ENCODE measurements around the gene CDT1. TPM values are rescaled to one million over a fixed set of nuclear protein-coding genes. Genes with fewer than 3 reads are reported as not detected.
"Not testable (repeated sequence)": the region's sequence is repeated elsewhere in the genome, so short reads cannot be mapped to it uniquely, and the experiment has no call there.

CDT1 gene
- total RNA-seq, 1 donor from 2014 or later: 0.26 TPM

GRCh38 chr16:88821168-88821850, 17.7 kb downstream of the CDT1 start:
- H3K36me3 ChIP-seq (ENCODE audit: control insufficient read depth, insufficient read depth, low read length): peaks cover 12% of the 10 kb centered on the region
- H3K4me3 ChIP-seq (ENCODE audit: low read depth, low read length): no peak overlapping the region
- TF ChIP-seq, protein P1, sequence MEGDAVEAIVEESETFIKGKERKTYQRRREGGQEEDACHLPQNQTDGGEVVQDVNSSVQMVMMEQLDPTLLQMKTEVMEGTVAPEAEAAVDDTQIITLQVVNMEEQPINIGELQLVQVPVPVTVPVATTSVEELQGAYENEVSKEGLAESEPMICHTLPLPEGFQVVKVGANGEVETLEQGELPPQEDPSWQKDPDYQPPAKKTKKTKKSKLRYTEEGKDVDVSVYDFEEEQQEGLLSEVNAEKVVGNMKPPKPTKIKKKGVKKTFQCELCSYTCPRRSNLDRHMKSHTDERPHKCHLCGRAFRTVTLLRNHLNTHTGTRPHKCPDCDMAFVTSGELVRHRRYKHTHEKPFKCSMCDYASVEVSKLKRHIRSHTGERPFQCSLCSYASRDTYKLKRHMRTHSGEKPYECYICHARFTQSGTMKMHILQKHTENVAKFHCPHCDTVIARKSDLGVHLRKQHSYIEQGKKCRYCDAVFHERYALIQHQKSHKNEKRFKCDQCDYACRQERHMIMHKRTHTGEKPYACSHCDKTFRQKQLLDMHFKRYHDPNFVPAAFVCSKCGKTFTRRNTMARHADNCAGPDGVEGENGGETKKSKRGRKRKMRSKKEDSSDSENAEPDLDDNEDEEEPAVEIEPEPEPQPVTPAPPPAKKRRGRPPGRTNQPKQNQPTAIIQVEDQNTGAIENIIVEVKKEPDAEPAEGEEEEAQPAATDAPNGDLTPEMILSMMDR (IDR thresholded peaks at IDR 0.05; ENCODE audit: insufficient read depth, low read length, severe bottlenecking): no peak
- DNase-seq (ENCODE audit: low read depth) (no peak), FAIRE-seq (no peak)
- H3K27me3 ChIP-seq (ENCODE audit: control insufficient read depth, insufficient read depth, low read length): no peaks in the 10 kb centered on the region

- peaks cover 10% of the 10 kb centered on the region for H3K36me3 ChIP-seq (ENCODE audit: control insufficient read depth, insufficient read depth, low read length)
- FAIRE-seq: no peak
- TF ChIP-seq, protein P1 (IDR thresholded peaks at IDR 0.05; ENCODE audit: insufficient read depth, low read length, severe bottlenecking): no peak
Observed at GRCh38 chr16:88822281-88823040, 18.9 kb downstream of the CDT1 start.

GRCh38 chr16:88823646-88824045, 20.1 kb downstream of the CDT1 start:
- H3K27me3 ChIP-seq (ENCODE audit: control insufficient read depth, insufficient read depth, low read length); DNase-seq (ENCODE audit: low read depth); H3K4me3 ChIP-seq (ENCODE audit: low read depth, low read length); FAIRE-seq: not testable (repeated sequence)
- peaks cover 10% of the 10 kb centered on the region for H3K36me3 ChIP-seq (ENCODE audit: control insufficient read depth, insufficient read depth, low read length)

More at GRCh38 chr16:88822281-88823040, 18.9 kb downstream of the CDT1 start:
- H3K4me3 ChIP-seq (ENCODE audit: low read depth, low read length): no peak overlapping the region
- DNase-seq (ENCODE audit: low read depth): no peak
- H3K27me3 ChIP-seq (ENCODE audit: control insufficient read depth, insufficient read depth, low read length): no peaks in the 10 kb centered on the region

DNA sequence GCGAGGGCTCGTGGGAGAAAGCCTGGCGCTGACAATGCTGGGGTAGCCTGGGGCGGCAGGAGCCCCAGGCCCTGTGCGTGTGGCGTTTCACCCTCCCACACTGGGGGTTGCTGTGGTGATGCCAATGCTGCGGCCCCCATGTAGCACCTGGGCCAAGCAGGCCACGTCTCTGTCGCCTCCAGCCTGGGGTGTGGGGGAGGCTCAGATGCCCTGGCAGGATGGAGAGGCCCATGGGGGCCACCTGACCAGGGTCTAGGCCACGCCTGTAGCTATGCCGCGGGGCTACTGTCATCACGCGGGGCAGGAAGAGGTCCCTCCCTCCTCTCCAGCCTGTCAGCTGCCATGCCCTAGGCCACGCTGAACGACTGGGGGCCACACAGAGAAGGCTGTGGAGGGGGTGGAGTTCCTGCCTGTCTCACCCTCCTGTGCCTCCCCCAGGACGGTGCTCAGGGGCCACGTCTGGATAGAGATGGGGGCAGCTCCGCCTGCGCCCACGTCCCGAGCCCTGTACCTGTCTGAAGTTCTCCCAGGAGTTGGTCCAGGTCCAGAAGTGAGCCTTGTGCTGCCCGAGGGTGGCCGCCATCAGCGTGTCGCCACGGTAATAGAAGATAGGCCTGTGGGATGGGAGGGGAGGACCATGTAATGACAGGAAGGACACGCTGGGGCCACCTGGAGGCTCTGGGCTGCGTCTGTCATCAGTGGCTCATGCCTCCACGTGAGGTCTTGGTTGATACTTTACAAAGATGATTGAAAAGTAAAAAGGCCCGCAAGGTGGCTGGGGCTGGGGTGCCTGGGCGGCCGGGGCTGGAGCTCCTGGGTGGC, 20.9 kb downstream of the CDT1 start:
- FAIRE-seq (no peak), DNase-seq (ENCODE audit: low read depth) (no peak)
- TF ChIP-seq, protein P1 (IDR thresholded peaks at IDR 0.05; ENCODE audit: insufficient read depth, low read length, severe bottlenecking): no peak
- H3K4me3 ChIP-seq (ENCODE audit: low read depth, low read length): no peak overlapping the region
- no peaks in the 10 kb centered on the region for H3K27me3 ChIP-seq (ENCODE audit: control insufficient read depth, insufficient read depth, low read length)
- peaks cover 11% of the 10 kb centered on the region for H3K36me3 ChIP-seq (ENCODE audit: control insufficient read depth, insufficient read depth, low read length)

GRCh38 chr16:88825146-88825545, 21.6 kb downstream of the CDT1 start:
- TF ChIP-seq, protein P1 (IDR thresholded peaks at IDR 0.05; ENCODE audit: insufficient read depth, low read length, severe bottlenecking): no peak
- Histone ChIP-seq H3K36me3 (ENCODE audit: control insufficient read depth, insufficient read depth, low read length) (peaks cover 11% of the 10 kb centered on the region), H3K4me3 (ENCODE audit: low read depth, low read length) (no peak overlapping the region), H3K27me3 (ENCODE audit: control insufficient read depth, insufficient read depth, low read length) (no peaks in the 10 kb centered on the region)
- FAIRE-seq: no peak
- DNase-seq (ENCODE audit: low read depth): no peak

Data from bronchial epithelial cell (primary cell).